Naive thymus-derived CD4-positive, alpha-beta T cell (primary cell): Measurements from ENCODE around the gene B4GALNT2. TPM values are rescaled to one million over a fixed set of nuclear protein-coding genes. Genes with fewer than 3 reads are reported as not detected.

Experiments
- ATAC-seq: fragments of 150-1000 bp; cut with Tn5 transposase; 2 replicates; pipeline ENCODE4 v1.10.0; 2021; ENCODE audit warnings: mild to moderate bottlenecking, moderate library complexity
- CTCF ChIA-PET: fragments of 350-600 bp; sonication (Branson Sonifier 250); formaldehyde crosslinking; loops from one replicate; lab custom pipeline; 2021; ENCODE audit warnings: antibody characterized with exemption; lab: Charles Lee
- POLR2A ChIA-PET: fragments of 350-600 bp; sonication (Branson Sonifier 250); formaldehyde crosslinking; loops from one replicate; lab custom pipeline; 2021; ENCODE audit warnings: antibody characterized with exemption, inconsistent platforms; lab: Charles Lee
- DNase-seq, 9 donors: peaks; one replicate each; pipeline versions ENCODE4 v3.0.0 to v3.0.0-alpha.2; 2020 to 2022; ENCODE audit warnings: mixed read lengths in 1 of 9
- H3K27ac ChIP-seq: one replicate; pipeline ENCODE4 v1.7.0; 2013; ENCODE audit warnings: mild to moderate bottlenecking, low read depth, low read length, moderate library complexity
- H3K27me3 ChIP-seq, 2 donors: one replicate each; pipeline ENCODE4 v1.7.0; 2013; ENCODE audit warnings: low read length in 2 of 2, mild to moderate bottlenecking in 2 of 2, moderate library complexity in 2 of 2; ENCODE audit not compliant: control insufficient read depth in 2 of 2, insufficient read depth in 2 of 2
- H3K36me3 ChIP-seq, 3 experiments: 1 replicate in 2 of 3; 2 replicates in 1 of 3; pipeline ENCODE4 v1.7.0; 2013; ENCODE audit warnings: low read length in 3 of 3, mild to moderate bottlenecking in 3 of 3, moderate library complexity in 1 of 3; ENCODE audit not compliant: insufficient read depth in 3 of 3, control insufficient read depth in 2 of 3
- H3K4me1 ChIP-seq, 2 donors: one replicate each; pipeline ENCODE4 v1.7.0; 2013; ENCODE audit warnings: low read length in 2 of 2, mild to moderate bottlenecking in 2 of 2, moderate library complexity in 1 of 2; ENCODE audit not compliant: control insufficient read depth in 2 of 2, insufficient read depth in 2 of 2
- H3K4me3 ChIP-seq: 2 replicates; pipeline ENCODE4 v1.7.0; 2013; ENCODE audit warnings: mild to moderate bottlenecking, low read length
- H3K9me3 ChIP-seq, 3 experiments: 1 replicate in 2 of 3; 2 replicates in 1 of 3; pipeline ENCODE4 v1.7.0; 2013; ENCODE audit warnings: low read length in 3 of 3; ENCODE audit not compliant: control insufficient read depth in 2 of 3
- H3K27ac Mint-ChIP-seq, 9 donors: one replicate each; pipeline ENCODE4 v1.8.0; 2020 to 2022; ENCODE audit warnings: mixed read lengths in 9 of 9, mild to moderate bottlenecking in 8 of 9, moderate library complexity in 5 of 9, inconsistent platforms in 2 of 9
- H3K27me3 Mint-ChIP-seq, 5 donors: one replicate each; pipeline ENCODE4 v1.8.0; 2021 to 2022; ENCODE audit warnings: mixed read lengths in 5 of 5, mild to moderate bottlenecking in 1 of 5
- H3K36me3 Mint-ChIP-seq, 5 donors: one replicate each; pipeline ENCODE4 v1.8.0; 2020 to 2022; ENCODE audit warnings: mixed read lengths in 5 of 5, mild to moderate bottlenecking in 3 of 5, inconsistent platforms in 1 of 5
- H3K4me1 Mint-ChIP-seq, 7 donors: one replicate each; pipeline ENCODE4 v1.8.0; 2020 to 2022; ENCODE audit warnings: mixed read lengths in 7 of 7, mild to moderate bottlenecking in 3 of 7, inconsistent platforms in 1 of 7
- H3K4me3 Mint-ChIP-seq, 10 donors: one replicate each; pipeline ENCODE4 v1.8.0; 2020 to 2022; ENCODE audit warnings: mild to moderate bottlenecking in 10 of 10, mixed read lengths in 10 of 10, moderate library complexity in 6 of 10, inconsistent platforms in 2 of 10
- H3K9me3 Mint-ChIP-seq, 11 donors: one replicate each; pipeline ENCODE4 v1.8.0; 2020 to 2022; ENCODE audit warnings: mixed read lengths in 11 of 11, mild to moderate bottlenecking in 4 of 11, inconsistent platforms in 1 of 11, moderate library complexity in 1 of 11
- intact Hi-C, 2 donors: fragments of 100-400 bp; cut with micrococcal nuclease; formaldehyde crosslinking; loops; one replicate each; pipeline ENCODE4 v1.15.1; 2023
- polyA plus RNA-seq, 2 donors: library from polyadenylated mRNA; unstranded; fragments of 300-500 nt; fragmentation: Illumina TruSeq; gene quantifications; one replicate each; pipeline ENCODE4 v1.2.3, GENCODE V29; 2021
- total RNA-seq, 6 experiments: library from RNA in 5 of 6; stranded (reverse) in 5 of 6; gene quantifications; 1 replicate in 5 of 6; 2 replicates in 1 of 6; pipeline ENCODE4 v1.2.3 and lab custom pipeline; 2021 to 2026

The B4GALNT2 gene
- total and polyA plus RNA-seq, 7 experiments from 2014 or later = 0.03 to 0.05 (median 0.05) TPM; not detected in 3

DNA sequence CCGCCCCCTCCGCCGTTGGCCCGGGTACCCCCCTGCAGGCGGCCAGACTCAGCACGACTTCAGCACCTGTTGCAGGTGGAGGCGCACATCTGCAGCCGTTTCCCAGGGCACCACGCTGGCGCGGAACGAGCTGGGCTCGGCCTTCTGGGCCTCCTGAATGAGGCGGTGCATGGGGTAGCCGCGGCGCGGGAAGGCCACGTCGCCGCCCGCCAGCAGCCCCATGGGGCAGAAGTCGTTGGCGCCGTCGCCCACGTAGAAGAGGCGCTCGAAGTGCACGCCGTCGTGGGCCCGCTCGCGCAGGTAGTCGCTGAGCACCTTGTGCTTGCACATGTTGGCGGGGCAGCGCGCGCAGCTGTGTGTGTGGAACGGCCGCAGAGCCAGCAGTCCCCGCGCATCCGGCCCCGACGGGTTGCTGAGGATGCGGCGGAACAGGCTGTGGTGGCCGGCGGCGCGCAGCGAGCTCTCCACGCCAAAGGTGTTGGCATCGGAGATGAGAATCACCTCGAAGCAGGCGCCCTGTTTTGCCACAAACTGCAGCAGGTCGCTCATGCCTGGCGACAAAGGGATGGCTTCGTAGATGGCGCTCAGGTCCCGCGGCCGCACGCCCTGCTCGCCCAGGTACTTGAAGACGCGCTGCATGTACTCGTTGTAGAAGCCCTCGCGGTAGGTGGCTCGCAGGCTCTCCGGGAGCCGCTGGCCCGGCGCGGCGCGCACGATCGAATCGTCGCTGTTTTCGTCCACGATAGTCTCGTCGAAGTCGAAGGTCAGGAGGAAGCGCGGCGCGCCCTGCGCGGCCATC, 91.8 kb downstream of the B4GALNT2 start:
- peak; percentile 61 for ATAC-seq
- peaks cover 24 to 41% of the 10 kb centered on the region in 2 donors for H3K4me1 ChIP-seq
- Mint-ChIP-seq H3K4me3 (peak overlapping the region; percentile 78 to 90 (median 84)), H3K27me3 (peaks cover 0 to 24% (median 0%) of the 10 kb centered on the region in 5 donors), H3K27ac (peak overlapping the region in 3 of 9 donors; percentile 12 to 43 (median 28)), H3K36me3 (peaks cover 0 to 33% (median 4%) of the 10 kb centered on the region in 5 donors), H3K9me3 (peaks cover 0 to 1% (median 0%) of the 10 kb centered on the region in 11 donors), H3K4me1 (peaks cover 7 to 46% (median 26%) of the 10 kb centered on the region in 7 donors)
- ChIA-PET POLR2A (interaction anchor here (0.6 to 8.9 kb wide), 5 partner anchors 8 to 617 kb away, joined by 3 to 80 read pairs (median 5); partner anchors contain the start of genes ABI3 and GNGT2), CTCF (interaction anchor here (0.8 to 7.0 kb wide), 6 partner anchors 13 to 72 kb away, joined by 3 to 143 read pairs (median 4); partner anchors contain the start of genes ABI3 and GNGT2)
- DNase-seq = peak; percentile 33 to 60 (median 53)
- H3K4me3 ChIP-seq = peak overlapping the region; percentile 56
- H3K27me3 ChIP-seq = no peaks in the 10 kb centered on the region
- H3K9me3 ChIP-seq = no peaks in the 10 kb centered on the region
- peaks cover 0 to 16% (median 7%) of the 10 kb centered on the region in 3 experiments for H3K36me3 ChIP-seq
- no peak overlapping the region for H3K27ac ChIP-seq
- intact Hi-C loops = loop anchor here in 1 of 2 donors (10.0 kb wide), 1 partner anchor 280 kb away; the partner anchor contains the start of gene SNF8

DNA sequence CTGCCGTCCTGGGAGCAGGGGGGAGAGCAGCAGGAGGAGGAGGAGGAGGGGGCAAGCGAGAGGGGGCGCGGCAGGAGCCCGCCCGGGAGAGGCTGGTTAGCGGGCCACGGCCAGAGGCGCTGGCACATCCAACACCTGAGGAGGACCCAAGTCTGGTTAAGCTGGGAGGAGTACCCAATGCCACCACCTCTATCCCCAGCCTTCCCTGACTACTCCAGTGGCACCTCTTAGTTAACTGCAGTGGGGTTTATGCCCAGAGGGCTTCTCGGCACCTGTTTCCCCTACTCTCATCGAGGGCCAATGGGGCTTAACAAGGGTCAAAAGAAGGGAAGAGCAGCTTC, 92.4 kb downstream of the B4GALNT2 start:
- Mint-ChIP-seq H3K36me3 (peaks cover 0 to 28% (median 4%) of the 10 kb centered on the region in 5 donors), H3K9me3 (peaks cover 0 to 1% (median 0%) of the 10 kb centered on the region in 11 donors), H3K4me1 (peaks cover 7 to 47% (median 27%) of the 10 kb centered on the region in 7 donors), H3K27ac (peak overlapping the region in 2 of 9 donors; percentile 28 to 43), H3K27me3 (peaks cover 0 to 29% (median 0%) of the 10 kb centered on the region in 5 donors), H3K4me3 (peak overlapping the region; percentile 75 to 90 (median 83))
- H3K4me1 ChIP-seq = peaks cover 22 to 38% of the 10 kb centered on the region in 2 donors
- intact Hi-C loops = loop anchor here in 1 of 2 donors (10.0 kb wide), 1 partner anchor 280 kb away; the partner anchor contains the start of gene SNF8
- CTCF ChIA-PET = interaction anchor here (0.9 to 7.0 kb wide), 4 partner anchors 13 to 42 kb away, joined by 3 to 143 read pairs (median 35); partner anchors contain the start of genes ABI3 and GNGT2
- peak overlapping the region; percentile 56 for H3K4me3 ChIP-seq
- POLR2A ChIA-PET = interaction anchor here (1.3 to 8.9 kb wide), 4 partner anchors 9 to 33 kb away, joined by 4 to 80 read pairs (median 5); partner anchors contain the start of genes ABI3 and GNGT2
- H3K36me3 ChIP-seq = peaks cover 0 to 16% (median 7%) of the 10 kb centered on the region in 3 experiments
- H3K9me3 ChIP-seq = no peaks in the 10 kb centered on the region
- DNase-seq (no peak), ATAC-seq (no peak)
- no peak overlapping the region for H3K27ac ChIP-seq
- H3K27me3 ChIP-seq = no peaks in the 10 kb centered on the region

DNA sequence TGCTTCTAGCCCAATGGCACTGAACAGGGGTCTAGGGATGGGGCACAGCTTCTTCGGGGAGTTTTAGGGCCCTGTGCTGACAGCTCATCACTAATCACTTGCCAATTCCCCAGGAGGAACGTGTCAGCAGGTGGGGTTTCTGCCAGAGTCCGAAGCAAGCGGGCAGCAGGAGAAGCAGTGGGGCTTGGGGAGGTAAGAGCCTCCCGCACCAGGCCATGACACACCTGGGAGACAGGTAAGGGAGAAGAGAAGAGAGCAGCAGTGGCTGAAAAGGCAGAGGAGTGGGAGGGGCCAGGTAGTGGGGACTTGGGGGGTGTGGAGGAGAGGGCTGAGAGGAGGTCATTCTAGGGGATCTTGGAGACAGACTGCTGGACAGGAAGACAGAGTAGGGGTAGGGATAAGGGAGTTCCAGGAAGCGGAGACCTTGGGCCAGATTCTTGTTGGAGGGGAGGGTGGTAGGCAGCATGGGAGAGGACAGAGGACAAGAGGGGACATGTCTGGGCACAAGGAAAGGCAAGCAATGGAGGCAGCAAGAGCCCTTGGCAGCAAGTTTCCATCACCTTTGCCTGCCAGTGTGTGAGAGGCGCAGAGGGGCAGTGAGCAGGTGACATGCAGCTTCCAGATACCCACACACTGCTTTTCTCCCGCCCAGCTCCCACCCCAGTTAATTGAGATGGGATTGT, 93.1 kb downstream of the B4GALNT2 start:
- peaks cover 0 to 3% (median 0%) of the 10 kb centered on the region in 11 donors for H3K9me3 Mint-ChIP-seq
- ChIA-PET POLR2A (interaction anchor here (1.6 to 8.9 kb wide), 4 partner anchors 9 to 47 kb away, joined by 4 to 80 read pairs (median 6); no protein-coding TSS in a partner anchor), CTCF (interaction anchor here (0.7 to 7.0 kb wide), 6 partner anchors 8 to 110 kb away, joined by 3 to 143 read pairs (median 13); partner anchors contain the start of genes ABI3 and GNGT2)
- DNase-seq = no peak
- no peak for ATAC-seq
- H3K4me1 Mint-ChIP-seq = peaks cover 7 to 44% (median 27%) of the 10 kb centered on the region in 7 donors
- H3K27ac ChIP-seq = no peak overlapping the region
- H3K27me3 ChIP-seq = no peaks in the 10 kb centered on the region
- peaks cover 0 to 25% (median 4%) of the 10 kb centered on the region in 5 donors for H3K36me3 Mint-ChIP-seq
- peaks cover 26 to 38% of the 10 kb centered on the region in 2 donors for H3K4me1 ChIP-seq
- no peaks in the 10 kb centered on the region for H3K9me3 ChIP-seq
- peak overlapping the region in 6 of 10 donors; percentile 24 to 52 (median 42) for H3K4me3 Mint-ChIP-seq
- H3K27ac Mint-ChIP-seq = peak overlapping the region in 1 of 9 donors; percentile 6
- peaks cover 0 to 12% (median 7%) of the 10 kb centered on the region in 3 experiments for H3K36me3 ChIP-seq
- peaks cover 0 to 34% (median 0%) of the 10 kb centered on the region in 5 donors for H3K27me3 Mint-ChIP-seq
- intact Hi-C loops = loop anchor here in 1 of 2 donors (2.0 to 10.0 kb wide), 2 partner anchors 35 to 281 kb away; partner anchors contain the start of gene SNF8
- no peak overlapping the region for H3K4me3 ChIP-seq

Other genes starting within 250 kb of the B4GALNT2 start
- gene ATP5MC1, start 240.0 kb upstream of the B4GALNT2 start, total RNA-seq = 100 to 1,000 TPM in 1 of 5 experiments, 10 to 100 TPM in 4; 28.0 to 102 (median 37.0) TPM
- gene ATP5MC1, start 240.0 kb upstream of the B4GALNT2 start, polyA plus RNA-seq = 100 to 1,000 TPM; 155 to 179 TPM
- gene UBE2Z, start 224.4 kb upstream of the B4GALNT2 start, total RNA-seq = 10 to 100 TPM; 71.6 to 96.6 (median 91.8) TPM
- 10 to 100 TPM; 52.1 to 55.6 TPM for gene UBE2Z, start 224.4 kb upstream of the B4GALNT2 start, polyA plus RNA-seq
- gene SNF8, start 187.9 kb upstream of the B4GALNT2 start, total RNA-seq = 100 to 1,000 TPM in 1 of 5 experiments, 10 to 100 TPM in 4; 54.8 to 122 (median 60.3) TPM
- 10 to 100 TPM; 94.2 to 98.5 TPM for gene SNF8, start 187.9 kb upstream of the B4GALNT2 start, polyA plus RNA-seq
- gene GIP, start 164.2 kb upstream of the B4GALNT2 start, total RNA-seq = not detected
- gene GIP, start 164.2 kb upstream of the B4GALNT2 start, polyA plus RNA-seq = not detected
- gene IGF2BP1, start 135.4 kb upstream of the B4GALNT2 start, total RNA-seq = not detected
- not detected for gene IGF2BP1, start 135.4 kb upstream of the B4GALNT2 start, polyA plus RNA-seq
- 10 to 100 TPM in 2 of 5 experiments, 1 to 10 TPM in 3; 2.8 to 16.9 (median 5.1) TPM for gene GNGT2, start 77.8 kb downstream of the B4GALNT2 start, total RNA-seq
- 10 to 100 TPM in 1 of 2 donors, 1 to 10 TPM in 1; 8.3 to 11.7 TPM for gene GNGT2, start 77.8 kb downstream of the B4GALNT2 start, polyA plus RNA-seq
- gene ABI3, start 77.9 kb downstream of the B4GALNT2 start, total RNA-seq = 10 to 100 TPM in 3 of 5 experiments, 1 to 10 TPM in 2; 8.2 to 57.8 (median 11.0) TPM
- gene ABI3, start 77.9 kb downstream of the B4GALNT2 start, polyA plus RNA-seq = 10 to 100 TPM; 15.0 to 21.8 TPM
- gene PHOSPHO1, start 98.0 kb downstream of the B4GALNT2 start, total RNA-seq = under 1 TPM in 1 of 5 experiments, not detected in 4; 0.17 TPM
- gene PHOSPHO1, start 98.0 kb downstream of the B4GALNT2 start, polyA plus RNA-seq = under 1 TPM; 0.46 to 0.99 TPM
- gene ZNF652, start 229.5 kb downstream of the B4GALNT2 start, total RNA-seq = 10 to 100 TPM; 33.8 to 64.4 (median 49.9) TPM
- gene ZNF652, start 229.5 kb downstream of the B4GALNT2 start, polyA plus RNA-seq = 10 to 100 TPM; 19.3 to 20.3 TPM